Thyroid gland (tissue), 4 donors: Measurements from ENCODE around the gene CDK5RAP3. TPM values are rescaled to one million over a fixed set of nuclear protein-coding genes. Genes with fewer than 3 reads are reported as not detected.

Source experiments
- DNase-seq, 2 donors: peaks; one replicate each; pipeline ENCODE4 v3.0.0-alpha.2; 2019
- H3K27ac ChIP-seq, 3 donors: fragments of 200-600 bp; sonication (generic); 1 replicate in 2 of 3; 2 replicates in 1 of 3; pipeline ENCODE4 v1.5.1; 2016 to 2019; ENCODE audit warnings: mild to moderate bottlenecking in 1 of 3, moderate library complexity in 1 of 3
- H3K27me3 ChIP-seq: fragments of 200-600 bp; sonication (generic); one replicate; pipeline ENCODE4 v1.5.1; 2019
- H3K36me3 ChIP-seq, 2 donors: fragments of 200-600 bp; sonication (generic); one replicate each; pipeline ENCODE4 v1.5.1; 2016 to 2019
- H3K4me1 ChIP-seq, 2 donors: fragments of 200-600 bp; sonication (generic); one replicate each; pipeline ENCODE4 v1.5.1; 2017 to 2019
- H3K4me3 ChIP-seq, 3 donors: fragments of 200-600 bp; sonication (generic); replicated peaks in 1 of 3; 1 replicate in 2 of 3; 2 replicates in 1 of 3; pipeline ENCODE4 v1.5.1; 2016; ENCODE audit warnings: mild to moderate bottlenecking in 1 of 3
- H3K9me3 ChIP-seq: fragments of 200-600 bp; sonication (generic); one replicate; pipeline ENCODE4 v1.5.1; 2017
- CTCF ChIP-seq, 6 experiments: fragments of 200-600 bp in 3 of 6; fragments of 450-650 bp in 3 of 6; sonication (generic) in 3 of 6; IDR thresholded peaks; one replicate each; pipeline ENCODE4 v1.5.1; 2016 to 2019; ENCODE audit warnings: antibody characterized with exemption in 6 of 6, mild to moderate bottlenecking in 2 of 6, inconsistent platforms in 1 of 6, moderate library complexity in 1 of 6
- POLR2A ChIP-seq, 2 donors: fragments of 450-650 bp; IDR thresholded peaks; one replicate each; pipeline ENCODE4 v1.6.1; 2017; ENCODE audit warnings: antibody characterized with exemption in 2 of 2, mild to moderate bottlenecking in 2 of 2, moderate library complexity in 1 of 2
- WGBS, 2 donors: methylation state at CpG; one replicate each; pipeline ENCODE4 v1.1.5; 2017; 5-methylcytosine and 5-hydroxymethylcytosine counted together
- intact Hi-C: fragments of 100-400 bp; cut with DNase I; formaldehyde crosslinking; loops from one replicate; pipeline ENCODE4 v1.15.1; 2023
- total RNA-seq, 4 donors: library from RNA; depleted of rRNA; stranded (reverse); fragments of >200 nt; gene quantifications; one replicate each; pipeline ENCODE4 v1.2.3, GENCODE V29; 2016

Gene CDK5RAP3
- total RNA-seq, 4 donors from 2014 or later, result 165 to 221 (median 193) TPM

GRCh38 chr17:47935961-47936360 lies 35.0 kb upstream of the CDK5RAP3 start:
- no peak for DNase-seq
- 76 to 82% methylated on average over 5 of the region's 5 CpGs for WGBS, 2 donors
- TF ChIP-seq CTCF (IDR thresholded peaks at IDR 0.05) (no peak), POLR2A (IDR thresholded peaks at IDR 0.05) (no peak)
- H3K27me3 ChIP-seq, result no peaks in the 10 kb centered on the region
- H3K9me3 ChIP-seq, result no peaks in the 10 kb centered on the region
- intact Hi-C loops, result no loop called here
- peaks cover 3 to 15% of the 10 kb centered on the region in 2 donors for H3K4me1 ChIP-seq
- H3K27ac ChIP-seq, result no peak overlapping the region
- H3K4me3 ChIP-seq, result no peak overlapping the region
- no peaks in the 10 kb centered on the region for H3K36me3 ChIP-seq

DNA sequence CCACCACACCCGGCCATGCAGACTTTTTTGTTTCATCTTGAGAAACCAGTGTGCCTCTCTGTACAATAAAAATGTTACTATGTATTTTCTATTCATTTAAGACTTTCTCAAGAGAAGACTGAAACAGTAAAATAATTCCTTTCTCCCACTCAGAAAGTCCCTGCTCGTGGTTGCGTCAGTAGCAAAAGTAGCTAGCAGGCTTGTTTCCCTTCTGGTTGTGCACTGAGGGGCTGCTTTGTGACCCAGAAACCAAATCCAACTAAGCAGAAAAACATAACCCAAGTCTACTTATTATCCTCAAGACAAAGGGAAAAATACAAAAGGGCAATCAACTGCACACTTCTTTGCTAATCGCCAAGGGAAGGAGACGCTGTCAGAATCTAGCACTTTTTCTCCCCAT lies 33.0 kb upstream of the CDK5RAP3 start:
- TF ChIP-seq POLR2A (IDR thresholded peaks at IDR 0.05) (no peak), CTCF (IDR thresholded peaks at IDR 0.05) (no peak)
- H3K4me3 ChIP-seq, result no peak overlapping the region
- no peaks in the 10 kb centered on the region for H3K27me3 ChIP-seq
- H3K36me3 ChIP-seq, result no peaks in the 10 kb centered on the region
- no peak overlapping the region for H3K27ac ChIP-seq
- WGBS, 2 donors, result 85 to 88% methylated on average over 5 of the region's 5 CpGs
- peaks cover 11 to 23% of the 10 kb centered on the region in 2 donors for H3K4me1 ChIP-seq
- intact Hi-C loops, result no loop called here
- H3K9me3 ChIP-seq, result no peaks in the 10 kb centered on the region
- no peak for DNase-seq

DNA sequence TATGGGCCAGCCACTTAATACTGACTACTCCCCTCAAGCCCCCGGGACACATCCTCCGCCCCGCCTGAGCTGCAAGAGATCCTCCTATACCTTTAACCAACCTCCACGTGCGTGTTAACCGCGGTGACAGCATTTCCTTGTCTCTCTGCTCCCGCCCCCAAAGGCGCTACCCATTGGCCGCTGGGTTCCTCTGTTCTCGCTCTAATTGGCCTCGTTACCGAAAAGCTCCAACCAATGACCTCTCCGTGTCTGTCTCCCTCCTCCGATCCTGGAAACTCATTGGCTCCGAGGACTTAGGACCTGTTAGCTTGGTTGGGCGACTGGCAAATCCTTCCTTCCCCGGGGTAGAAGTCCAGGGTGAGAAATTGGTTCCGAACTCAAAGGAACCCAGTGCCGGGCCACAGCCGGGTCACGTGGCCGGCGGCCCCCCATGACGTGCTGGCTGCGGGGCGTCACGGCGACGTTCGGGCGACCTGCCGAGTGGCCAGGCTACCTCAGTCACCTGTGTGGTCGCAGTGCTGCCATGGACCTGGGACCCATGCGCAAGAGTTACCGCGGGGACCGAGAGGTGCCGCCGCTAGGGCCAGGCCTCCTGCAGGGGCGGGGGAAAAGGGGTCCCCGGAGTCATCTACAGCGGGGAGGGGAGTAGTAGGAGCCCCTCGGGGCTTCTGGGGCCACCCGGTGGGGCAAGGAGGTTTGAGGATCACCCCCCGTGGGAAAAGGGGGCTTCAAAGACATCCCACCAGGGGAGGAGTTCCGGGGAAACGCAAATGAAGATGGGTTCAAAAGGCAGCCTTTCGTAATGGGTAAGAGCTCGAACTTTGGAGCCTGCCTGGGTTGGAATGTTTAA lies 29.4 kb upstream of the CDK5RAP3 start, which contains the start of gene PNPO:
Gene PNPO (plus strand): TSS at position 326 of the 850 bp plus-strand sequence. CDS start 105 bp downstream, at position 431.
- intact Hi-C loops, result loop anchor here (5.0 kb wide), 1 partner anchor 44 kb away; the partner anchor contains the start of gene SP2
- WGBS, 2 donors, result 1% methylated on average over 39 to 43 of the region's 50 CpGs
- H3K27me3 ChIP-seq, result no peaks in the 10 kb centered on the region
- peaks cover 26 to 41% of the 10 kb centered on the region in 2 donors for H3K4me1 ChIP-seq
- H3K36me3 ChIP-seq, result no peaks in the 10 kb centered on the region
- TF ChIP-seq CTCF (IDR thresholded peaks at IDR 0.05) (peak in 1 of 6 experiments; percentile 15), POLR2A (IDR thresholded peaks at IDR 0.05) (peak in 1 of 2 donors; percentile 85)
- peak within 1 kb of the TSS; percentile 49 to 89 (median 77) for H3K27ac ChIP-seq
- no peaks in the 10 kb centered on the region for H3K9me3 ChIP-seq
- H3K4me3 ChIP-seq, result peak within 1 kb of the TSS; percentile 56 to 67 (median 64)
- DNase-seq, result peak; percentile 96

DNA sequence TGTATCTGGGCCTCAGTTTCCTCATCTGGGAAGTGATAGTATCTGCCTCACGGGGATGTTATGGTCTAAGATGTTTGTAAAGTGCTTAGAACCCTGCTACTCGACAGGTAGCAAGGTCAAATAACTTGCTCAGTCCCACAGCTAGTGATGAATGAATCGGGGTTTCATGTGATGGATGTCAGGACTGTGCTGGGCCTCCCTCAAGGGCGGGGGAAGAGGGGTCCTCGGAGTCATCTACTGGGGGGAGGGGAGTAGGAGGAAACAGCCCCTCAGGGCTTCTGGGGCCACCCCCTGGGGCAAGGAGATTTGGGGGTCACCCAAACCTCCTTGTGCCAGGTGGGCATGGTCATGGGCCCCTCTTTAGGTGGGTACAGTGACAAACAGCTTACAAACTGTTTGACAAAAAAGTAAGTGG lies 28.8 kb upstream of the CDK5RAP3 start:
- TF ChIP-seq CTCF (IDR thresholded peaks at IDR 0.05), result no peak
- no peak for TF ChIP-seq POLR2A (IDR thresholded peaks at IDR 0.05)
- H3K4me1 ChIP-seq, result peaks cover 26 to 39% of the 10 kb centered on the region in 2 donors
- no peaks in the 10 kb centered on the region for H3K27me3 ChIP-seq
- 15 to 31% methylated on average over 5 of the region's 5 CpGs for WGBS, 2 donors
- no peaks in the 10 kb centered on the region for H3K36me3 ChIP-seq
- H3K9me3 ChIP-seq, result no peaks in the 10 kb centered on the region
- H3K4me3 ChIP-seq, result peak overlapping the region in 2 of 3 donors; percentile 64 to 67
- intact Hi-C loops, result loop anchor here (5.0 kb wide), 1 partner anchor 45 kb away; the partner anchor contains the start of gene SP2
- DNase-seq, result no peak
- H3K27ac ChIP-seq, result peak overlapping the region; percentile 49 to 89 (median 77)

DNA sequence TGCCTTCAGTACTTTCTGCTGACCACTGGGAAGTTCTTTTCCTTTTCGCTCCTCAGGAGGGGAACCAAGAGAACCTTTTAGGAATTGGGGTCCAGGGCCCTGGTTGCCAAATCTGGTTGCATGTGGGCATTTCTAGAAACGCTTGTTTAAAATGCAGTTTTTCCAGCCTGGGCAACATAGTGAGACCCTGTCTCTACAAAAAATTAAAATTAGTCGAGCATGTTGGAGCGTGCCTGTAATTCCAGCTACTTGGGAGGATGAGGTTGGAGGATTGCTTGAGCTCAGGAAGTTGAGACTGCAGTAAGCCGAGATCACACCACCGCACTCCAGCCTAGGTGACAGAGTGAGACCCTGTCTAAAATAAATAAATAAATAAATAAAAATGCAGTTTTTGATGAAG lies 28.3 kb upstream of the CDK5RAP3 start:
- no peak for DNase-seq
- TF ChIP-seq POLR2A (IDR thresholded peaks at IDR 0.05), result no peak
- H3K27me3 ChIP-seq, result no peaks in the 10 kb centered on the region
- no peak overlapping the region for H3K4me3 ChIP-seq
- H3K4me1 ChIP-seq, result peaks cover 26 to 39% of the 10 kb centered on the region in 2 donors
- H3K27ac ChIP-seq, result peak overlapping the region; percentile 18 to 89 (median 77)
- no peaks in the 10 kb centered on the region for H3K36me3 ChIP-seq
- WGBS, 2 donors, result 75 to 78% methylated on average over 6 of the region's 6 CpGs
- H3K9me3 ChIP-seq, result no peaks in the 10 kb centered on the region
- intact Hi-C loops, result loop anchor here (5.0 kb wide), 1 partner anchor 45 kb away; the partner anchor contains the start of gene SP2
